HG03025 (cell line): ENCODE measurements around the gene MAPT.
"Not testable (repeated sequence)": the region's sequence is repeated elsewhere in the genome, so short reads cannot be mapped to it uniquely, and the experiment has no call there.

Experiments
- ATAC-seq: cut with Tn5 transposase; IDR thresholded peaks from one replicate; pipeline ENCODE4 v1.9.1; 2021; ENCODE audit warnings: mild to moderate bottlenecking, moderate library complexity; ENCODE audit not compliant: unreplicated experiment, low FRiP score

Gene MAPT

DNA sequence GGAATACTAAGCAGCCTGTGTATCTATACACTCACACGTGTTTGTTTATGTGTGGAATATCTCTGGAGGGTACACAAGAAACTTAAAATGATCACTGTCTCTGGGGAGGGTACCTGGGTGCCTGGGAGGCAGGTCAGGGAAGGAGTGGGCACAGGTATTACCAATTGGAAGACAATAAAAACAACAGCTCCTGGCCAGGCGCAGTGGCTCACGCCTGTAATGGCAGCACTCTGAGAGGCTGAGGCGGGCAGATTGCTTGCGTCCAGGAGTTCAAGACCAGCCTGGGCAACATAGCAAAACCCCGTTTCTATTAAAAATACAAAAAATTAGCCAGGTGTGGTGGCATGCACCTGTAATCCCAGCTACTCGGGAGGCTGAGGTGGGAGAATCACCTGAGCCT lies 129.0 kb downstream of the MAPT start:
- not testable (repeated sequence) for ATAC-seq

GRCh38 chr17:46023783-46024388 lies 129.5 kb downstream of the MAPT start:
- no peak for ATAC-seq

DNA sequence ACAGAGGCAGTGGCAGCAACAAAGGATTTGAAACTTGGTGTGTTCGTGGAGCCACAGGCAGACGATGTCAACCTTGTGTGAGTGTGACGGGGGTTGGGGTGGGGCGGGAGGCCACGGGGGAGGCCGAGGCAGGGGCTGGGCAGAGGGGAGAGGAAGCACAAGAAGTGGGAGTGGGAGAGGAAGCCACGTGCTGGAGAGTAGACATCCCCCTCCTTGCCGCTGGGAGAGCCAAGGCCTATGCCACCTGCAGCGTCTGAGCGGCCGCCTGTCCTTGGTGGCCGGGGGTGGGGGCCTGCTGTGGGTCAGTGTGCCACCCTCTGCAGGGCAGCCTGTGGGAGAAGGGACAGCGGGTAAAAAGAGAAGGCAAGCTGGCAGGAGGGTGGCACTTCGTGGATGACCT lies 130.2 kb downstream of the MAPT start:
- ATAC-seq, result no peak

GRCh38 chr17:46025060-46025459 lies 130.7 kb downstream of the MAPT start:
- ATAC-seq, result no peak

DNA sequence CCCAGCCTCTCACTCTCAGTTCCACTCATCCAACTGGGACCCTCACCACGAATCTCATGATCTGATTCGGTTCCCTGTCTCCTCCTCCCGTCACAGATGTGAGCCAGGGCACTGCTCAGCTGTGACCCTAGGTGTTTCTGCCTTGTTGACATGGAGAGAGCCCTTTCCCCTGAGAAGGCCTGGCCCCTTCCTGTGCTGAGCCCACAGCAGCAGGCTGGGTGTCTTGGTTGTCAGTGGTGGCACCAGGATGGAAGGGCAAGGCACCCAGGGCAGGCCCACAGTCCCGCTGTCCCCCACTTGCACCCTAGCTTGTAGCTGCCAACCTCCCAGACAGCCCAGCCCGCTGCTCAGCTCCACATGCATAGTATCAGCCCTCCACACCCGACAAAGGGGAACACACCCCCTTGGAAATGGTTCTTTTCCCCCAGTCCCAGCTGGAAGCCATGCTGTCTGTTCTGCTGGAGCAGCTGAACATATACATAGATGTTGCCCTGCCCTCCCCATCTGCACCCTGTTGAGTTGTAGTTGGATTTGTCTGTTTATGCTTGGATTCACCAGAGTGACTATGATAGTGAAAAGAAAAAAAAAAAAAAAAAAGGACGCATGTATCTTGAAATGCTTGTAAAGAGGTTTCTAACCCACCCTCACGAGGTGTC lies 131.3 kb downstream of the MAPT start:
- ATAC-seq, result no peak

GRCh38 chr17:46026166-46027047 lies 132.1 kb downstream of the MAPT start:
- no peak for ATAC-seq

GRCh38 chr17:46027048-46027975 lies 133.0 kb downstream of the MAPT start:
- ATAC-seq, result no peak

- no peak for ATAC-seq
These were observed 133.6 kb downstream of the MAPT start for GRCh38 chr17:46027976-46028325.

DNA sequence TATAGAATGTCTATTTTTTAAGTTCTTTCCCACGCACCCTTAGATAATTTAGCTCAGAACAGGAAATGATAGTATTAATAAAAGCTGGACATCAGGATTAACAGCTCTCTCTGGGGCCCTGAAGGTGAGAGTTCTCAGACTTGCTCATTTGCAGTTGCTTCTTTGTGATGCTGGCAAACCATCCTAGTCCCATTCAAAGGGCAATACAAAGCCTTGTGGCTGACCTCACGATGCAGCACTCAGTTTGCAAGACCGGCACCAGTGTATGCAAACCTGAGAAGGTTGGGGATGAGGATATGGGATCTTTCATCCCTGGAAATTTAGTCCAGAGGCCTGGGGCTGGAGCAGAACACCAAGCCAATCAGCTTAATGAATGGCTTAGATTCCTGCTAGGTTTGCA lies 134.0 kb downstream of the MAPT start:
- ATAC-seq, result no peak

DNA sequence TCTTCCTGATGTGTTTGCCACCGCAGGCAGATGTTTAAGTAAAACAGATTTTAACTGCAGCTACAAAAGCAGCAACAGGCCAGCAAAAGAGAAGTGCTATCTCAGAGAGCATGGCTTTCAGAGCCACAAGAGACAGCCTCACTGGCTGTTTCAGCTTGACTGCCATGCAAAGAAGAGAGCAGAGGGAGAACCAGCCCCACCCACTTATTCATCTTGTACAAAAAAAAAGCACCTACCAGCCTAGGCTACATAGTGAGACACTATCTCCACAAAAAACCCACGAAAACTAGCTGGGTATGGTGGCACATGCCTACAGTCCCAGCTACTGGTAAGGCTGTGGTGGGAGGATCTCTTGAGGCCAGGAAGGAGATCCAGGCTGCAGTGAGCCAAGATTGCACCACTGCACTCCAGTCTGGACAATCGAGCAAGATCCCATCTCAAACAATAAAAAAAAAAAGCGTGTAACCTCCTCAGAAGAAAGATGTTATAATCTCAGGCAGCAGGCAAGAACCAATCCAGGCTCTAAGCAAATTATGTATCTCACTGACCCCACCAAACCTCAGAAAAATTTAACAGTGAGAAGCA lies 134.7 kb downstream of the MAPT start:
- no peak for ATAC-seq

DNA sequence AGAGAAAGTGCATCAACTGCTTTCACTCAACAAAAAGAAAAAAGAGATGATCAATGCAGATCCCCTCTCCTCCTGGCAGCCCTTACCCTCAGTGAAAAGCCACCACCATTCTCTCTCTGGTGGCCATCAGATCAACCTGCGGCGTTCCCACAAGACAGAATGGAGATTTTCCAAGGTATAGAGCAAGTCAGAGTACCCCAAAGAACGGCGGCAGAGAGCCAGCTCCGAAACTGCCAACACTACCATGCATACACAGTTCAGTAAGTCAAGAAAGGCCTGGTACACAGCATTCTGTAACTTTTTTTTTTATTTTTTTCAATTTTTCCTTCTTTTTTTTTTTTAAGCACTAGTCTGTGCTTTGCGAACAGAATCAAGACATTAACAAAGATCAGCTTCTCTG lies 135.3 kb downstream of the MAPT start:
- no peak for ATAC-seq

GRCh38 chr17:46030752-46031151 lies 136.4 kb downstream of the MAPT start:
- ATAC-seq, result no peak

DNA sequence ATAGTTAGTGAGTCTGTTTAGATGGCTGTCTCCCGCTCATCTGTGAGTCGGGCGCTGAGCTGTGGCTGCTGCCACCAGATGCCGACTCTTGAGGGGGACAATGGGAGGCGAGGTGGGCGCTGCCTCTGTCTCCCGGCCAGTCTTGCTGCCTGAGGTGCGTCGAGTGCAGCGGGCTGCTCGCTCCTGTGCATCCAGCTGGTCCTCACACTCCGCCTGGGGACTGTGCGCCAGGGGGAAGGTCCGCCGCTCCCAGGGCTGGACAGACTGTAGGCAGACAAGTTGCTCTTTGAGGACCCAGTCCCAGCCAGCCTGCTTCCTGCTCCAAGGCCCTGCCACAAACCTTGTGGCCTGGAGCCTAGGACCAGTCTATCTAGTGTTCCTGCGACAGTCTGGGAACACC lies 137.1 kb downstream of the MAPT start:
- ATAC-seq, result no peak

GRCh38 chr17:46031920-46032319 lies 137.6 kb downstream of the MAPT start:
- no peak for ATAC-seq

DNA sequence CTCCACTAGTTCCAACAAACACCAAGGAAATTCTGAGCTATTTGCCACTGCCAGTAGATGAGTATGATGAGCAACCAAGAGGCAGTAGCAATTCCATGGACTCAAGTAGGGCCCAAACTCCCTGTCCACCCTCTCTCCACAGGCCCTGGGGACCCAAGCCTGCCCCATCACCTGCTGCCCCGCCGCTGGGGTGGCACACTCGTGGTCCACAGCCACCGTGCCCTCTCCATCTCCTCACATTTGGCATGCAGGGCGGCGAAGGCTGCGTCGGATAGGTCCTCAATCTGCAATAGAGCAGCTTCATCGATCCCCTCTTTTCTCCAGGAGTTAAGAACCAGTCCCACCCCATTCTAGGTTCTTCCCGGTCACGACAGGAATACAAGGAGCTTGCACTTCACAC lies 138.6 kb downstream of the MAPT start:
- no peak for ATAC-seq

DNA sequence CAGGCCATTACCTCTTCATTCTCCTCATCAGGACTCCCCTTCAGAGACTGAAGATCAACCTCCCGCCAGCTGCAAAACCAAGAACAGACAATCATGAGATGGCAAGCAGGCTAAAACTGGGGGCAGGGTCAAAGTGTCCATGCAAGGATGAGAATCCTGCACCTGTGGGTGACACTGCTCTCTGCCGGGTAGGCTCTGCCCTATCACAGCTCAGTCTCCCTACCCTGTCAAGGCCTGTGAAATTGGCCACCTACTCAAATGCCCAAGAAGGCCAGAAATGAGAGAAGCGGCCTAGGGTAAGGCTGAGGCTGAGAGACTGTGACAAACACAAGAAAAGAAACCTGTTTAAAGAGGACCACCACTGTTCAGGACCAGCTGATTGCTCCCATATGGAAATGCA lies 139.0 kb downstream of the MAPT start:
- no peak for ATAC-seq

- no peak for ATAC-seq
These were observed 140.9 kb downstream of the MAPT start for GRCh38 chr17:46035112-46035818.

- no peak for ATAC-seq
These were observed 142.1 kb downstream of the MAPT start for GRCh38 chr17:46036491-46036890.

DNA sequence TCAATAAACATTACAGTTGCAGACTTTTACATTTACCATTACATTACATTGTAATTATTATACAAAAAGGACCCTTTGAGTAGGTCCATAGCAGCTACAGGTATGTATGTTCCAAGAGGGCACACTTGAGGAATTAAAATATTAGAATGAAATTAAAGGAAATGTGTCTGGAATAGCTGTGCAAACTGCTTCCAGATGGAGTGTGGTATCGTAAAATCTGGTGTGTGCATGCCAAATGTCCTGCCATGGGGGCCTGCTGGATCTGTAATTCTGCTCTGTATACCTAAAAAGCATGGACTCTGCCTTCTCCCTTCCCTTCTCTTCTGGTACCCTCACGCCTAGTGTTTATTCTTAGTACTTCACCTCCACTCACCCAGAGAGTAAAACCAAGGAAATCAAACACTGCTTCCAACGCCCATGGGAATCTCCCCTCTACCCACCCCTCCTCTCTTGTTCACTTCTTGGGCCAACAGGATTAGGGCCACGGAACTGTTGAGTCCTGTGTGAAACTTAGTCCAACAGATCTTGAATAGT lies 143.4 kb downstream of the MAPT start:
- ATAC-seq, result no peak
